HL-60/S4 treated with phorbol 12-myristate 13-acetate at 8.2 ng/mL for 4 days and 3 days (cell line): ENCODE results near the gene SGCD.

Experiments
- in situ Hi-C: fragments of 300-500 bp; cut with MboI; formaldehyde crosslinking; loops from 2 replicates; pipeline ENCODE4 v1.15.0; 2022; ENCODE audit warnings: low sequenced_read_pairs

The SGCD gene

GRCh38 chr5:156498226-156498980 is 171.4 kb downstream of the SGCD start:
- in situ Hi-C loops = no loop called here

GRCh38 chr5:156500755-156501154 is 173.8 kb downstream of the SGCD start:
- in situ Hi-C loops = no loop called here

- in situ Hi-C loops = no loop called here
Observed at GRCh38 chr5:156505101-156505500, 178.1 kb downstream of the SGCD start.

GRCh38 chr5:156513123-156513815 is 186.3 kb downstream of the SGCD start:
- in situ Hi-C loops = no loop called here

- in situ Hi-C loops = no loop called here
Observed at GRCh38 chr5:156515121-156515520, 188.2 kb downstream of the SGCD start.

GRCh38 chr5:156515803-156516360 is 188.9 kb downstream of the SGCD start:
- in situ Hi-C loops = no loop called here

- in situ Hi-C loops = no loop called here
Observed at GRCh38 chr5:156522651-156523529, 195.9 kb downstream of the SGCD start.

- in situ Hi-C loops = no loop called here
Observed at GRCh38 chr5:156523607-156524006, 196.6 kb downstream of the SGCD start.

GRCh38 chr5:156526081-156526925 is 199.3 kb downstream of the SGCD start:
- in situ Hi-C loops = no loop called here

GRCh38 chr5:156527611-156528010 is 200.6 kb downstream of the SGCD start:
- in situ Hi-C loops = no loop called here

- in situ Hi-C loops = no loop called here
Observed at GRCh38 chr5:156528673-156529072, 201.7 kb downstream of the SGCD start.

GRCh38 chr5:156529892-156530291 is 202.9 kb downstream of the SGCD start:
- in situ Hi-C loops = no loop called here

GRCh38 chr5:156531199-156531598 is 204.2 kb downstream of the SGCD start:
- in situ Hi-C loops = no loop called here

GRCh38 chr5:156532921-156533320 is 206.0 kb downstream of the SGCD start:
- in situ Hi-C loops = no loop called here

GRCh38 chr5:156534085-156534484 is 207.1 kb downstream of the SGCD start:
- in situ Hi-C loops = no loop called here

- in situ Hi-C loops = no loop called here
Observed at GRCh38 chr5:156534906-156535485, 208.0 kb downstream of the SGCD start.

- in situ Hi-C loops = no loop called here
Observed at GRCh38 chr5:156540491-156540890, 213.5 kb downstream of the SGCD start.

- in situ Hi-C loops = no loop called here
Observed at GRCh38 chr5:156541582-156541981, 214.6 kb downstream of the SGCD start.

- in situ Hi-C loops = no loop called here
Observed at GRCh38 chr5:156543348-156544145, 216.6 kb downstream of the SGCD start.
